ENCODE results near the gene ETFA.

DNA sequence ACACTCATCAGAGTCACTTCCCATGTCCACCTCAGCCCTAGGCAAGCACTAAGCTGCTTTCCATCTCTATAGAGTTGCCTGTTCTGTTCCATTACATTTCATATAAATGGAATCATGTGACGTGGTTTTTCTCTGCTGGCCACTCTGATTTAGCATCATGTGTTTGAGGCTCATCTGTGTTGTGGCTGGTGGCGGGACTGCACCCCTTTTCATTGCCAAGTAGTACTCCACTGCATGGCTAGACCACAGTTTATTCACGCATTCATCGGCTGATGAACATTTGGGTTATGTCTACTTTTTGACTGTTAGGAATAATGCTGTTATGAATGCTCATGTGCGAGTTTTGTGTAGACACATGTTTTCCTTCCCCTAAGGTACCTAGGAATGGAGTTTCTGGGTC is 136.6 kb downstream of the ETFA start:
- TF ChIP-seq, protein P1, sequence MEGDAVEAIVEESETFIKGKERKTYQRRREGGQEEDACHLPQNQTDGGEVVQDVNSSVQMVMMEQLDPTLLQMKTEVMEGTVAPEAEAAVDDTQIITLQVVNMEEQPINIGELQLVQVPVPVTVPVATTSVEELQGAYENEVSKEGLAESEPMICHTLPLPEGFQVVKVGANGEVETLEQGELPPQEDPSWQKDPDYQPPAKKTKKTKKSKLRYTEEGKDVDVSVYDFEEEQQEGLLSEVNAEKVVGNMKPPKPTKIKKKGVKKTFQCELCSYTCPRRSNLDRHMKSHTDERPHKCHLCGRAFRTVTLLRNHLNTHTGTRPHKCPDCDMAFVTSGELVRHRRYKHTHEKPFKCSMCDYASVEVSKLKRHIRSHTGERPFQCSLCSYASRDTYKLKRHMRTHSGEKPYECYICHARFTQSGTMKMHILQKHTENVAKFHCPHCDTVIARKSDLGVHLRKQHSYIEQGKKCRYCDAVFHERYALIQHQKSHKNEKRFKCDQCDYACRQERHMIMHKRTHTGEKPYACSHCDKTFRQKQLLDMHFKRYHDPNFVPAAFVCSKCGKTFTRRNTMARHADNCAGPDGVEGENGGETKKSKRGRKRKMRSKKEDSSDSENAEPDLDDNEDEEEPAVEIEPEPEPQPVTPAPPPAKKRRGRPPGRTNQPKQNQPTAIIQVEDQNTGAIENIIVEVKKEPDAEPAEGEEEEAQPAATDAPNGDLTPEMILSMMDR (IDR thresholded peaks at IDR 0.05) = no peak
- TF ChIP-seq MXD4 (CRISPR knock-in tag; IDR thresholded peaks at IDR 0.05; ENCODE audit: borderline replicate concordance) (no peak), SMAD3 (CRISPR knock-in tag; IDR thresholded peaks at IDR 0.05; ENCODE audit: borderline replicate concordance) (no peak), TCF7 (CRISPR knock-in tag; IDR thresholded peaks at IDR 0.05; ENCODE audit: low read depth) (no peak), NFYB (CRISPR knock-in tag; conservative IDR thresholded peaks at IDR 0.05; ENCODE audit: low read depth) (no peak), NR1H2 (CRISPR knock-in tag; IDR thresholded peaks at IDR 0.05) (no peak), OVOL2 (CRISPR knock-in tag; IDR thresholded peaks at IDR 0.05; ENCODE audit: borderline replicate concordance) (no peak), GABPB1 (CRISPR knock-in tag; IDR thresholded peaks at IDR 0.05) (no peak), KAT7 (CRISPR knock-in tag; IDR thresholded peaks at IDR 0.05; ENCODE audit: borderline replicate concordance) (no peak), CBFB (CRISPR knock-in tag; IDR thresholded peaks at IDR 0.05; ENCODE audit: low read depth) (no peak)
- TF ChIP-seq, protein P2, sequence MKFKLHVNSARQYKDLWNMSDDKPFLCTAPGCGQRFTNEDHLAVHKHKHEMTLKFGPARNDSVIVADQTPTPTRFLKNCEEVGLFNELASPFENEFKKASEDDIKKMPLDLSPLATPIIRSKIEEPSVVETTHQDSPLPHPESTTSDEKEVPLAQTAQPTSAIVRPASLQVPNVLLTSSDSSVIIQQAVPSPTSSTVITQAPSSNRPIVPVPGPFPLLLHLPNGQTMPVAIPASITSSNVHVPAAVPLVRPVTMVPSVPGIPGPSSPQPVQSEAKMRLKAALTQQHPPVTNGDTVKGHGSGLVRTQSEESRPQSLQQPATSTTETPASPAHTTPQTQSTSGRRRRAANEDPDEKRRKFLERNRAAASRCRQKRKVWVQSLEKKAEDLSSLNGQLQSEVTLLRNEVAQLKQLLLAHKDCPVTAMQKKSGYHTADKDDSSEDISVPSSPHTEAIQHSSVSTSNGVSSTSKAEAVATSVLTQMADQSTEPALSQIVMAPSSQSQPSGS (CRISPR knock-in tag; IDR thresholded peaks at IDR 0.05; ENCODE audit: borderline replicate concordance, low read depth) = no peak
- TF ChIP-seq, protein P3, sequence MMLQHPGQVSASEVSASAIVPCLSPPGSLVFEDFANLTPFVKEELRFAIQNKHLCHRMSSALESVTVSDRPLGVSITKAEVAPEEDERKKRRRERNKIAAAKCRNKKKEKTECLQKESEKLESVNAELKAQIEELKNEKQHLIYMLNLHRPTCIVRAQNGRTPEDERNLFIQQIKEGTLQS (CRISPR knock-in tag; conservative IDR thresholded peaks at IDR 0.05) = no peak
- TF ChIP-seq, protein P4, sequence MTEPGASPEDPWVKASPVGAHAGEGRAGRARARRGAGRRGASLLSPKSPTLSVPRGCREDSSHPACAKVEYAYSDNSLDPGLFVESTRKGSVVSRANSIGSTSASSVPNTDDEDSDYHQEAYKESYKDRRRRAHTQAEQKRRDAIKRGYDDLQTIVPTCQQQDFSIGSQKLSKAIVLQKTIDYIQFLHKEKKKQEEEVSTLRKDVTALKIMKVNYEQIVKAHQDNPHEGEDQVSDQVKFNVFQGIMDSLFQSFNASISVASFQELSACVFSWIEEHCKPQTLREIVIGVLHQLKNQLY (CRISPR knock-in tag; IDR thresholded peaks at IDR 0.05) = no peak
- TF ChIP-seq, protein P5, sequence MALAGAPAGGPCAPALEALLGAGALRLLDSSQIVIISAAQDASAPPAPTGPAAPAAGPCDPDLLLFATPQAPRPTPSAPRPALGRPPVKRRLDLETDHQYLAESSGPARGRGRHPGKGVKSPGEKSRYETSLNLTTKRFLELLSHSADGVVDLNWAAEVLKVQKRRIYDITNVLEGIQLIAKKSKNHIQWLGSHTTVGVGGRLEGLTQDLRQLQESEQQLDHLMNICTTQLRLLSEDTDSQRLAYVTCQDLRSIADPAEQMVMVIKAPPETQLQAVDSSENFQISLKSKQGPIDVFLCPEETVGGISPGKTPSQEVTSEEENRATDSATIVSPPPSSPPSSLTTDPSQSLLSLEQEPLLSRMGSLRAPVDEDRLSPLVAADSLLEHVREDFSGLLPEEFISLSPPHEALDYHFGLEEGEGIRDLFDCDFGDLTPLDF (CRISPR knock-in tag; IDR thresholded peaks at IDR 0.05) = no peak
